Sigmoid colon (tissue), 7 donors: ENCODE data around the gene ZFR2. TPM values are rescaled to one million over a fixed set of nuclear protein-coding genes. Genes with fewer than 3 reads are reported as not detected.
A peak's percentile ranks its signal among the peaks of the same experiment; 100 is the strongest.
"Not testable (repeated sequence)": the region's sequence is repeated elsewhere in the genome, so short reads cannot be mapped to it uniquely, and the experiment has no call there.

Experiments used
- DNase-seq: peaks from one replicate; pipeline ENCODE4 v3.0.0-alpha.2; 2019
- H3K27ac ChIP-seq, 4 donors: fragments of 200-600 bp; sonication (generic); one replicate each; pipeline ENCODE4 v1.5.1; 2016 to 2019; ENCODE audit warnings: mild to moderate bottlenecking in 1 of 4
- H3K27me3 ChIP-seq, 3 donors: fragments of 200-600 bp; sonication (generic); one replicate each; pipeline ENCODE4 v1.5.1; 2019; ENCODE audit warnings: mild to moderate bottlenecking in 1 of 3
- H3K36me3 ChIP-seq, 4 donors: fragments of 200-600 bp; sonication (generic); one replicate each; pipeline ENCODE4 v1.5.1; 2016 to 2019
- H3K4me1 ChIP-seq, 4 donors: fragments of 200-600 bp; sonication (generic); one replicate each; pipeline ENCODE4 v1.5.1; 2017 to 2019
- H3K4me3 ChIP-seq, 4 donors: fragments of 200-600 bp; sonication (generic); one replicate each; pipeline ENCODE4 v1.5.1; 2017 to 2019; ENCODE audit warnings: mild to moderate bottlenecking in 2 of 4, moderate library complexity in 1 of 4
- H3K9me3 ChIP-seq, 4 donors: fragments of 200-600 bp in 3 of 4; sonication (generic) in 3 of 4; one replicate each; pipeline versions ENCODE4 v1.5.1 to v1.6.1; 2013 to 2019
- CTCF ChIP-seq, 4 experiments: fragments of 450-650 bp in 3 of 4; fragments of 200-600 bp in 1 of 4; IDR thresholded peaks; one replicate each; pipeline ENCODE4 v1.5.1; 2016 to 2019; ENCODE audit warnings: antibody characterized with exemption in 4 of 4, mild to moderate bottlenecking in 3 of 4, moderate library complexity in 2 of 4
- EP300 ChIP-seq, 4 donors: sonication (generic); formaldehyde crosslinking; IDR thresholded peaks; one replicate each; pipeline ENCODE4 v1.6.1; 2017; ENCODE audit warnings: antibody characterized with exemption in 4 of 4
- POLR2A ChIP-seq, 2 donors: fragments of 450-650 bp; IDR thresholded peaks; one replicate each; pipeline ENCODE4 v1.6.1; 2016; ENCODE audit warnings: antibody characterized with exemption in 2 of 2, mild to moderate bottlenecking in 2 of 2, moderate library complexity in 2 of 2
- POLR2AphosphoS5 ChIP-seq, 4 donors: sonication (generic); formaldehyde crosslinking; IDR thresholded peaks; one replicate each; pipeline ENCODE4 v1.6.1; 2017; ENCODE audit warnings: antibody characterized with exemption in 4 of 4
- WGBS, 2 donors: extraction: QIAGEN DNeasy Blood & Tissue Kit; methylation state at CpG; one replicate each; pipeline ENCODE4 v1.1.7; 2013; 5-methylcytosine and 5-hydroxymethylcytosine counted together
- intact Hi-C: fragments of 100-400 bp; cut with DNase I; formaldehyde crosslinking; loops from one replicate; pipeline ENCODE4 v1.15.1; 2023
- polyA plus RNA-seq, 3 donors: library from polyadenylated mRNA; stranded (reverse); fragments of 200-250 nt; gene quantifications; one replicate each; pipeline ENCODE4 v1.2.3, GENCODE V29; 2013
- small RNA-seq, 3 donors: library from RNA; depleted of rRNA; stranded (forward); fragments of <200 nt; gene quantifications; one replicate each; pipeline ENCODE3, GENCODE V24; 2016
- total RNA-seq, 4 donors: library from RNA; depleted of rRNA; stranded (reverse); fragments of >200 nt; gene quantifications; one replicate each; pipeline ENCODE4 v1.1.0, GENCODE V29; 2016
- donor health status: healthy with polysubstance abuse.
- donor health status: Bipolar disorder and iron deficiency.
- donor health status: healthy.

Gene ZFR2
- total and polyA plus RNA-seq, 7 donors = under 0.01 to 1.2 (median 0.47) TPM; not detected in 3

- peak overlapping the region; percentile 95 to 98 (median 96) for H3K27ac ChIP-seq
- peaks cover 0 to 45% (median 10%) of the 10 kb centered on the region in 4 donors for H3K36me3 ChIP-seq
- intact Hi-C loops = loop anchor here (5.0 kb wide), 2 partner anchors 94 to 211 kb away; partner anchors contain the start of gene DAPK3
- H3K9me3 ChIP-seq = no peaks in the 10 kb centered on the region
- 18 to 31% methylated on average over 7 of the region's 7 CpGs for WGBS, 2 donors
- peak overlapping the region; percentile 78 to 92 (median 88) for H3K4me3 ChIP-seq
- no peak for TF ChIP-seq CTCF (IDR thresholded peaks at IDR 0.05)
- no peak for TF ChIP-seq POLR2AphosphoS5 (IDR thresholded peaks at IDR 0.05)
- no peak for TF ChIP-seq EP300 (IDR thresholded peaks at IDR 0.05)
- TF ChIP-seq POLR2A (IDR thresholded peaks at IDR 0.05) = no peak
- no peak for DNase-seq
- H3K27me3 ChIP-seq = no peaks in the 10 kb centered on the region
- H3K4me1 ChIP-seq = peaks cover 0 to 46% (median 37%) of the 10 kb centered on the region in 4 donors
Observed at GRCh38 chr19:3760871-3761361, 107.9 kb downstream of the ZFR2 start.

- Histone ChIP-seq H3K4me1 (peaks cover 0 to 46% (median 37%) of the 10 kb centered on the region in 4 donors), H3K4me3 (no peak overlapping the region), H3K9me3 (no peaks in the 10 kb centered on the region), H3K27ac (no peak overlapping the region), H3K27me3 (no peaks in the 10 kb centered on the region), H3K36me3 (peaks cover 0 to 35% (median 6%) of the 10 kb centered on the region in 4 donors)
- intact Hi-C loops = loop anchor here (5.0 kb wide), 2 partner anchors 92 to 213 kb away; partner anchors contain the start of gene DAPK3
- WGBS, 2 donors = 88 to 91% methylated on average over 19 of the region's 19 CpGs
- TF ChIP-seq POLR2A (IDR thresholded peaks at IDR 0.05) (no peak), CTCF (IDR thresholded peaks at IDR 0.05) (no peak), EP300 (IDR thresholded peaks at IDR 0.05) (no peak), POLR2AphosphoS5 (IDR thresholded peaks at IDR 0.05) (no peak)
- no peak for DNase-seq
Observed at GRCh38 chr19:3759482-3760254, 109.2 kb downstream of the ZFR2 start.

- intact Hi-C loops, H3K4me3 ChIP-seq, H3K9me3 ChIP-seq, DNase-seq, H3K27me3 ChIP-seq, H3K27ac ChIP-seq: not testable (repeated sequence)
- peaks cover 0 to 39% (median 32%) of the 10 kb centered on the region in 4 donors for H3K4me1 ChIP-seq
- WGBS, 2 donors = 96 to 97% methylated on average over 13 of the region's 13 CpGs
- H3K36me3 ChIP-seq = peaks cover 0 to 46% (median 12%) of the 10 kb centered on the region in 4 donors
Observed at GRCh38 chr19:3758297-3758696, 110.5 kb downstream of the ZFR2 start.

GRCh38 chr19:3757705-3758104 lies 111.1 kb downstream of the ZFR2 start:
- H3K27ac ChIP-seq, H3K27me3 ChIP-seq, H3K4me3 ChIP-seq, intact Hi-C loops, H3K9me3 ChIP-seq, DNase-seq: not testable (repeated sequence)
- H3K36me3 ChIP-seq = peaks cover under 1 to 51% (median 15%) of the 10 kb centered on the region in 4 donors
- peaks cover 0 to 35% (median 30%) of the 10 kb centered on the region in 4 donors for H3K4me1 ChIP-seq
- WGBS, 2 donors = 96 to 97% methylated on average over 7 of the region's 7 CpGs

Small RNAs within 50 kb of the gene (small RNA-seq; reads per million reads assigned to genes)
- 0 reads per million in 3 donors for gene AC005777.1

Other genes starting within 250 kb of the ZFR2 start
- 10 to 100 TPM; 15.5 to 23.9 (median 23.4) TPM for gene CACTIN, start 242.2 kb downstream of the ZFR2 start, total RNA-seq
- gene CACTIN, start 242.2 kb downstream of the ZFR2 start, polyA plus RNA-seq = 10 to 100 TPM in 1 of 3 donors, 1 to 10 TPM in 2; 6.2 to 20.5 (median 9.0) TPM
- gene PIP5K1C, start 168.6 kb downstream of the ZFR2 start, total RNA-seq = 10 to 100 TPM; 27.8 to 68.7 (median 44.2) TPM
- gene PIP5K1C, start 168.6 kb downstream of the ZFR2 start, polyA plus RNA-seq = 10 to 100 TPM in 2 of 3 donors, 1 to 10 TPM in 1; 7.8 to 21.0 (median 11.6) TPM
- gene TJP3, start 160.7 kb downstream of the ZFR2 start, total RNA-seq = 1 to 10 TPM in 1 of 4 donors, under 1 TPM in 2, not detected in 1; 0.33 to 2.8 (median 0.36) TPM
- 100 to 1,000 TPM; 158 to 245 (median 168) TPM for gene TJP3, start 160.7 kb downstream of the ZFR2 start, polyA plus RNA-seq
- gene APBA3, start 107.3 kb downstream of the ZFR2 start, total RNA-seq = 10 to 100 TPM; 17.8 to 42.9 (median 23.0) TPM
- gene APBA3, start 107.3 kb downstream of the ZFR2 start, polyA plus RNA-seq = 10 to 100 TPM; 12.0 to 19.5 (median 13.2) TPM
- 100 to 1,000 TPM in 3 of 4 donors, 10 to 100 TPM in 1; 80.6 to 123 (median 103) TPM for gene MRPL54, start 106.4 kb downstream of the ZFR2 start, total RNA-seq
- 100 to 1,000 TPM in 2 of 3 donors, 10 to 100 TPM in 1; 87.7 to 185 (median 168) TPM for gene MRPL54, start 106.4 kb downstream of the ZFR2 start, polyA plus RNA-seq
- not detected for gene RAX2, start 96.8 kb downstream of the ZFR2 start, total RNA-seq
- not detected for gene RAX2, start 96.8 kb downstream of the ZFR2 start, polyA plus RNA-seq
- 1 to 10 TPM in 1 of 4 donors, not detected in 3; 1.8 TPM for gene MATK, start 82.7 kb downstream of the ZFR2 start, total RNA-seq
- 1 to 10 TPM in 2 of 3 donors, not detected in 1; 6.6 to 7.7 TPM for gene MATK, start 82.7 kb downstream of the ZFR2 start, polyA plus RNA-seq
- gene ATCAY, start 11.6 kb upstream of the ZFR2 start, total RNA-seq = 1 to 10 TPM; 1.5 to 3.8 (median 2.2) TPM
- 1 to 10 TPM in 1 of 3 donors, not detected in 2; 1.6 TPM for gene ATCAY, start 11.6 kb upstream of the ZFR2 start, polyA plus RNA-seq
- under 1 TPM in 1 of 4 donors, not detected in 3; 0.71 TPM for gene NMRK2, start 64.0 kb upstream of the ZFR2 start, total RNA-seq
- gene NMRK2, start 64.0 kb upstream of the ZFR2 start, polyA plus RNA-seq = 1 to 10 TPM in 1 of 3 donors, under 1 TPM in 2; 0.19 to 2.4 (median 0.69) TPM
- gene DAPK3, start 102.1 kb upstream of the ZFR2 start, total RNA-seq = 100 to 1,000 TPM in 3 of 4 donors, 10 to 100 TPM in 1; 91.3 to 167 (median 125) TPM
- gene DAPK3, start 102.1 kb upstream of the ZFR2 start, polyA plus RNA-seq = 10 to 100 TPM; 38.4 to 66.8 (median 52.9) TPM
- 1,000 to 10,000 TPM; 1,842 to 2,448 (median 2,055) TPM for gene EEF2, start 116.4 kb upstream of the ZFR2 start, total RNA-seq
- 1,000 to 10,000 TPM in 2 of 3 donors, 100 to 1,000 TPM in 1; 906 to 1,654 (median 1,225) TPM for gene EEF2, start 116.4 kb upstream of the ZFR2 start, polyA plus RNA-seq
- 10 to 100 TPM; 16.5 to 29.9 (median 19.3) TPM for gene PIAS4, start 138.7 kb upstream of the ZFR2 start, total RNA-seq
- 10 to 100 TPM in 2 of 3 donors, 1 to 10 TPM in 1; 7.2 to 21.8 (median 15.0) TPM for gene PIAS4, start 138.7 kb upstream of the ZFR2 start, polyA plus RNA-seq
- 10 to 100 TPM; 35.4 to 53.2 (median 44.8) TPM for gene ZBTB7A, start 197.9 kb upstream of the ZFR2 start, total RNA-seq
- 10 to 100 TPM; 22.8 to 39.1 (median 23.8) TPM for gene ZBTB7A, start 197.9 kb upstream of the ZFR2 start, polyA plus RNA-seq